Activated naive CD4-positive, alpha-beta T cell treated with anti-CD3 and anti-CD28 coated beads, Interleukin-2, amount 50 U/mL, for 72 hours (primary cell): ENCODE results near the gene OXCT1. TPM values are rescaled to one million over a fixed set of nuclear protein-coding genes. Genes with fewer than 3 reads are reported as not detected.
A peak's percentile ranks its signal among the peaks of the same experiment; 100 is the strongest.
"Not testable (repeated sequence)": the region's sequence is repeated elsewhere in the genome, so short reads cannot be mapped to it uniquely, and the experiment has no call there.

Source experiments
- ATAC-seq, 2 donors: fragments of 150-1000 bp; cut with Tn5 transposase; 2 replicates each; pipeline ENCODE4 v1.10.0; 2021; ENCODE audit warnings: mild to moderate bottlenecking in 2 of 2, moderate library complexity in 2 of 2
- DNase-seq, 2 donors: peaks; one replicate each; pipeline ENCODE4 v3.0.0; 2021 to 2022; ENCODE audit warnings: low spot score in 2 of 2
- H3K27ac Mint-ChIP-seq, 2 donors: one replicate each; pipeline ENCODE4 v1.8.0; 2022; ENCODE audit warnings: mild to moderate bottlenecking in 2 of 2, mixed read lengths in 2 of 2
- H3K36me3 Mint-ChIP-seq, 2 donors: one replicate each; pipeline ENCODE4 v1.8.0; 2022; ENCODE audit warnings: mixed read lengths in 2 of 2
- H3K9me3 Mint-ChIP-seq, 2 donors: one replicate each; pipeline ENCODE4 v1.8.0; 2022; ENCODE audit warnings: mixed read lengths in 2 of 2
- total RNA-seq, 2 donors: library from RNA; stranded (reverse); gene quantifications; one replicate each; pipeline ENCODE4 v1.2.3, GENCODE V29; 2022

OXCT1 gene
- total RNA-seq, 2 donors from 2014 or later, result 74.5 to 85.5 TPM

- H3K9me3 Mint-ChIP-seq, ATAC-seq, H3K27ac Mint-ChIP-seq, DNase-seq: not testable (repeated sequence)
- peaks cover 19 to 22% of the 10 kb centered on the region in 2 donors for H3K36me3 Mint-ChIP-seq
Observed at GRCh38 chr5:41845751-41846150, 24.5 kb downstream of the OXCT1 start.

GRCh38 chr5:41844502-41844901 is 25.7 kb downstream of the OXCT1 start:
- H3K36me3 Mint-ChIP-seq, result peaks cover 9 to 17% of the 10 kb centered on the region in 2 donors
- no peak overlapping the region for H3K27ac Mint-ChIP-seq
- ATAC-seq (no peak), DNase-seq (no peak)
- H3K9me3 Mint-ChIP-seq, result no peaks in the 10 kb centered on the region

DNA sequence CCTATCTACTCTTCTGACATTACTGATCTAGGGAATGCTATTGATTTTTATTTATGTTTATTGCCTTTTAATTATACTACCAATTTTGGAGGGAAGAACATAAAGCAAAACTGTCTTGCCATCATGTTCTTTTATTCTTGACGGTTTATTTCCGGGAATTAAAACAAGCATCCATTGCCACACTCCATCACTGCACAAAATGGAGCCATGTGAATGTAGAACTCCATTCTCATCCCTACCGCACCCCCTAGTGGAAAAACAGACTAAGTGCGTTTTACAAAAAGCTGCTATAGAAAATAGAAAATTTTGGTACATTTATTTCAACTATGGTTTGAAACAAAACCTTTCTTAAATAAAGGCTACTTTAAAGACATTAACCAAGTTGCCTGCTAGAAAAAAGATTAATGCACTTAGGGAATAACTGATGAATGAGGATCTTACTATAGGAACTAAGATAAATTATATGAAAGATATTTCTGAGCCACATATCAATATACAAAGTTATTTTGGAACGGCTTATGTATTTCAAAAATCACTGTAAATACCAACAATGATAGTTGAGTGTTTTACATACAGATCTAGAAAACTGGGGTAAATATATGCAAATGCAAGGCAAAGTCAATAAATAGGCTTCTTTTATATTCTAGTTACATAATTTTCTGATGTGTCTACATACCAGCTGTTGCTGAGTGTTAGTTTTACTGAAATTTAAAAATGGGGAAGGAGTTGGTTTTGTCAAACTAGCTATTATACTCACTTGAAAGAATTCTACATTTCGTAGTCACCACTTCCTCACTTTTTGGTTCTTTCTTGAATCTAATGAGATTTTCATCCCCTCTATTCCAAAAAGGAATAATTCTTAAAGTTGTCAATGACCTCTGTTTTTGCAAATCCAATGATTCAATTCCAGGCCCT is 26.5 kb downstream of the OXCT1 start:
- Mint-ChIP-seq H3K27ac (no peak overlapping the region), H3K36me3 (peaks cover 1 to 14% of the 10 kb centered on the region in 2 donors), H3K9me3 (no peaks in the 10 kb centered on the region)
- ATAC-seq, result peak in 1 of 2 donors; percentile 35
- DNase-seq, result peak in 1 of 2 donors; percentile 39

GRCh38 chr5:41842777-41843176 is 27.4 kb downstream of the OXCT1 start:
- Mint-ChIP-seq H3K9me3 (no peaks in the 10 kb centered on the region), H3K36me3 (peaks cover 0 to 14% of the 10 kb centered on the region in 2 donors), H3K27ac (no peak overlapping the region)
- DNase-seq, result no peak
- no peak for ATAC-seq

DNA sequence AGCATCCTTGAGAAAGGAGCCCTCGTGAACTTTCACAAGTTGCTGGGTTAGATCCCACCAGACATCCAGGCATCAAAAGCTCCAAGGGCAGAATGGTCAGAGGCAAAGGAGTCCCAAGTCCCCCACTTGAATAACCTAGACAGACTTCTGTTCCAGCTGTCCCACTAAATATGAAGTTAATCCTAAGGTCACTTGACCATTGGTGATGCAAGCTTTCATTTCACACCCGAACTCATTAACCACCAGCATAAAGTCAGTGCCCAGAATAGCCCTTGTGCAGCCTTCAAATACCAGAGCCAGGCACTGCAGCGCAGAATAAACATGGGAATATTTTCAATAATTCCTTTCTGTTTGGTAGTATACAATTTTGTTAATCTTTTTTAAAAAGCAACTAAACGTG is 28.9 kb downstream of the OXCT1 start:
- no peak overlapping the region for H3K27ac Mint-ChIP-seq
- H3K36me3 Mint-ChIP-seq, result peaks cover 0 to 14% of the 10 kb centered on the region in 2 donors
- ATAC-seq (no peak), DNase-seq (no peak)
- no peaks in the 10 kb centered on the region for H3K9me3 Mint-ChIP-seq

DNA sequence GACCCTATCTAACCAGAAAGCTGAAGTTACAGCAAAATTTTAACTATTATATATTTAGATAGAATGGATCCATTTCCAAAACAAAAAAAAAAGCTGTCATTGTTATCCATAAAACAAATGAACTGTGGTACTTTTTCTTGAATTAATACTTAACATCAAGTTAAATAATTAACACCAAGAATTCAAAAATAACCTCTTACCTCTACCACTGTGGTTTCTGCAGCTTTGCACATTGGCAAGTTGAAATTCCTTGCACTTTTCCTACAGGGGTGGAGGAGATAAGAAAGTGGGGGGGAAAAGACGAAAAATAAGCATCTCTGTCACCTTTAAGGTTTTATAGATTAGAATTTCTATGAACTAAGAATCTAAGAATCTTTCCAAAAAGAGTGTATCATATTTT is 30.0 kb downstream of the OXCT1 start:
- ATAC-seq, result no peak
- Mint-ChIP-seq H3K9me3 (no peaks in the 10 kb centered on the region), H3K27ac (no peak overlapping the region), H3K36me3 (peaks cover 0 to 14% of the 10 kb centered on the region in 2 donors)
- DNase-seq, result no peak

- H3K36me3 Mint-ChIP-seq, result peaks cover 22 to 34% of the 10 kb centered on the region in 2 donors
- H3K27ac Mint-ChIP-seq, result no peak overlapping the region
- H3K9me3 Mint-ChIP-seq, result no peaks in the 10 kb centered on the region
- no peak for ATAC-seq
- no peak for DNase-seq
Observed at GRCh38 chr5:41837793-41838192, 32.4 kb downstream of the OXCT1 start.

DNA sequence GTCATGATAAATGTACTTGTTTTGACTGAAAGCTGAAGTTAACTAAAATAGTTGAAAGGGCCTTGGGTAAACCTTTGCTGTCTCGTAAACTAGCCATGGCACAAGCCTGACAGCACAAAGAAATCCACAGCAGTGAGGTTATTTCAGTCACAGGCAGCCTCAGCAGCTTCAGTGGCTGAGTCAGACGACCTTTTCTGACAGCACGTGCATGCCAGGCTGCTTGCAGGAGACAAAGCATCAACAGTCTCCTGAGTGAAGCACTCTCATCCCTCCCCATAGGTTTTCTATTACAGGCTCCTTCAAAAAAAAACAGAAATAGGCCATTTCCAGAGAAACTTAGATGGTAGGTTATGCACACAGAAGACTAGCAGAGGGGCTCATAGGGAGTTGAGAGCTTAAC is 34.6 kb downstream of the OXCT1 start:
- H3K36me3 Mint-ChIP-seq, result peaks cover 41 to 43% of the 10 kb centered on the region in 2 donors
- H3K9me3 Mint-ChIP-seq, result no peaks in the 10 kb centered on the region
- no peak overlapping the region for H3K27ac Mint-ChIP-seq
- ATAC-seq, result peak; percentile 69 to 95
- no peak for DNase-seq

GRCh38 chr5:41834506-41834905 is 35.7 kb downstream of the OXCT1 start:
- Mint-ChIP-seq H3K36me3 (peaks cover 37 to 44% of the 10 kb centered on the region in 2 donors), H3K9me3 (no peaks in the 10 kb centered on the region), H3K27ac (no peak overlapping the region)
- DNase-seq (no peak), ATAC-seq (no peak)

- DNase-seq, result no peak
- Mint-ChIP-seq H3K27ac (no peak overlapping the region), H3K36me3 (peaks cover 32 to 52% of the 10 kb centered on the region in 2 donors), H3K9me3 (no peaks in the 10 kb centered on the region)
- ATAC-seq, result no peak
Observed at GRCh38 chr5:41832430-41832829, 37.8 kb downstream of the OXCT1 start.

DNA sequence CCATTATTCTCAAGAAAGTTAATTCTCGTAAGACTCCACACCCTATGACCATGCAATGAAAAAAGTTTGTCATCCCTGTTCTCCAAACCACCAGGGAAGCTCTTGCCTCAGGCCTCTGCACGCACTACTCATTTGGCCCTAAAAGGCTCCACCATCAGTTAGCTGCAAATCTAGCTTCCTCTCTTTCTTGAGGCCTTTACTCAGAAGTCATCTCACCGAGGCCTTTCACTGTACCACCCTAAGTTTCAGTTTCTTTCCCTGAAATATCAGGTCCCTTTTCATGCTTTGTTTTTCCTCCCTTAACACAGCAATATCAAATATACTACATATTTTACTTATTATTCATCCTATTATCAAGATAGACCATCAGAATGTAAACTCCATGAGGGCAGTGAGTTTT is 39.1 kb downstream of the OXCT1 start:
- H3K9me3 Mint-ChIP-seq, result no peaks in the 10 kb centered on the region
- no peak for DNase-seq
- H3K27ac Mint-ChIP-seq, result peak overlapping the region; percentile 46 to 57
- peaks cover 38 to 65% of the 10 kb centered on the region in 2 donors for H3K36me3 Mint-ChIP-seq
- ATAC-seq, result peak in 1 of 2 donors; percentile 41

GRCh38 chr5:41827792-41828191 is 42.4 kb downstream of the OXCT1 start:
- peaks cover 22 to 55% of the 10 kb centered on the region in 2 donors for H3K36me3 Mint-ChIP-seq
- no peak for ATAC-seq
- H3K27ac Mint-ChIP-seq, result peak overlapping the region; percentile 12 to 74

GRCh38 chr5:41822036-41822435 is 48.2 kb downstream of the OXCT1 start:
- ATAC-seq (no peak), DNase-seq (no peak)
- Mint-ChIP-seq H3K9me3 (no peaks in the 10 kb centered on the region), H3K36me3 (peaks cover 24 to 35% of the 10 kb centered on the region in 2 donors), H3K27ac (no peak overlapping the region)

More at GRCh38 chr5:41827792-41828191, 42.4 kb downstream of the OXCT1 start:
- no peak for DNase-seq
- no peaks in the 10 kb centered on the region for H3K9me3 Mint-ChIP-seq

- ATAC-seq, result no peak
- DNase-seq, result no peak
Observed at GRCh38 chr5:41821051-41821450, 49.2 kb downstream of the OXCT1 start.

GRCh38 chr5:41820150-41820549 is 50.1 kb downstream of the OXCT1 start:
- Mint-ChIP-seq H3K27ac (no peak overlapping the region), H3K36me3 (peaks cover 18 to 19% of the 10 kb centered on the region in 2 donors), H3K9me3 (peaks cover 0 to 5% of the 10 kb centered on the region in 2 donors)
- DNase-seq (no peak), ATAC-seq (no peak)

More at GRCh38 chr5:41821051-41821450, 49.2 kb downstream of the OXCT1 start:
- H3K36me3 Mint-ChIP-seq, result peaks cover 19 to 25% of the 10 kb centered on the region in 2 donors
- peaks cover 0 to 4% of the 10 kb centered on the region in 2 donors for H3K9me3 Mint-ChIP-seq
- H3K27ac Mint-ChIP-seq, result no peak overlapping the region

DNA sequence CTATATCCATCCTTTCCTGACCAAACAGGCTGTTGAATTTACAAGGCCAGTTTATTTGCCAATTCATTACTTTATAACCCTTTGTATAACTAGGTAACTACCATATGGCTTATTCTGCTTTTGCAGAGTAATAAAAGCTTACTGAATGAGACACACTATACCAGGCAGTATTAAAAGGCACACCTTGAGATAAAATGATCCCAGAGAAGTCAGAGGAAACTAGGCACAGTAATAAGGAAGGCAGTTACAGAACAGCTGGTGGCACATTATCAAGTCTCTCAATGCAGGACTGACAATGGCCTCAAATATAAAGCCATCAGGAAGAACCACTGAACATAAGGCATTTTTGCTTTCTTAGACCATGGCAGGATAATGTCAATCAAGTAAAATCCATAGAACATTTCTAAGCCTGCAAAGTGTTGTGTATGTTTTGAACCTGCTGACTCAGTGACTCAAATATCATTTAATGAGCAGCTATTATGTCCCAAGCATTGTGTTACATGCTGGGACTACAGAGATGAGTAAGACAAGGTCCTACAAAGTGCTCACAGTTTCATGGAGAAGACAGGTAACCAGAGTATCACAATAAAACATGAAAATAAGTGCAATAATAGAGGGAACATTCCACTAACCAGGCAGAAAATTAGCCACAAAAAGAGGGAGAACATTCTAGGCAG is 52.5 kb downstream of the OXCT1 start:
- H3K36me3 Mint-ChIP-seq, result peaks cover 14 to 19% of the 10 kb centered on the region in 2 donors
- peak in 1 of 2 donors; percentile 43 for ATAC-seq

DNA sequence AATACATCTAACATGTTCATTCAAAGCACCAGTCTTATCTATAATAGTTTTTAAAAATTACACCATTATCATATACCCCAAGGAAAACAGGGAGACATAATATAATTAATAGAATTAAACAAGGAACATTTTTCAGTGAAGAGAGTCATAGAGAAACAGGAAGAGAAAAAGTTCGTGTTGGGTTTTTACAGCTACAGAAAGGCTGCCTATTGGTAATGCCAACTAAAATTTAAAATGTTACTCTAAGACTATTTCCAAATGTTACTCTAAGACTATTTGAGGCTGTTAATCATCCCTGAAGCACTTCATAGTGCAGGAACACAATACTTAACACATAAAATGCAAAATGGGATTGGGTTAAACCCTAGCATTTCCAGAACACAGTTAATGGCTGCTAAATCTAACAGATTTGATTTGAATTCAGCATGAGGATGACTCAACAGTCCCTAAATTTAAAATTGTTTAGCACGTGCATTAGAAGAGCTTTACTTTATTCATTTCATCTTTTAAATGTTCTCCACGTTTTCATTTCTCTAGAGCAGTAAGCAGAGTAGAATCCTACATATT is 54.5 kb downstream of the OXCT1 start:
- H3K27ac Mint-ChIP-seq, result no peak overlapping the region
- peaks cover 19 to 20% of the 10 kb centered on the region in 2 donors for H3K36me3 Mint-ChIP-seq
- DNase-seq (no peak), ATAC-seq (no peak)
- H3K9me3 Mint-ChIP-seq, result peaks cover 0 to 9% of the 10 kb centered on the region in 2 donors

More for the DNA sequence above, 52.5 kb downstream of the OXCT1 start:
- H3K9me3 Mint-ChIP-seq, result peaks cover 0 to 9% of the 10 kb centered on the region in 2 donors
- no peak for DNase-seq
- no peak overlapping the region for H3K27ac Mint-ChIP-seq
